Regular cardiac myocyte (primary cell): ENCODE data around the gene DPY30. TPM values are rescaled to one million over a fixed set of nuclear protein-coding genes. Genes with fewer than 3 reads are reported as not detected.

Experiments used
- total RNA-seq: library from RNA; depleted of rRNA; stranded (reverse); fragments of >200 nt; gene quantifications from 2 replicates; pipeline ENCODE4 v1.2.3, GENCODE V29; 2014

Gene DPY30
- 50.7 and 85.1 TPM in 2 replicates for total RNA-seq

GRCh38 chr2:32039447-32040219, at the start of gene DPY30:
Gene DPY30 (minus strand): TSS chr2:32039805. CDS start chr2:32039456, 349 bp downstream.

DNA sequence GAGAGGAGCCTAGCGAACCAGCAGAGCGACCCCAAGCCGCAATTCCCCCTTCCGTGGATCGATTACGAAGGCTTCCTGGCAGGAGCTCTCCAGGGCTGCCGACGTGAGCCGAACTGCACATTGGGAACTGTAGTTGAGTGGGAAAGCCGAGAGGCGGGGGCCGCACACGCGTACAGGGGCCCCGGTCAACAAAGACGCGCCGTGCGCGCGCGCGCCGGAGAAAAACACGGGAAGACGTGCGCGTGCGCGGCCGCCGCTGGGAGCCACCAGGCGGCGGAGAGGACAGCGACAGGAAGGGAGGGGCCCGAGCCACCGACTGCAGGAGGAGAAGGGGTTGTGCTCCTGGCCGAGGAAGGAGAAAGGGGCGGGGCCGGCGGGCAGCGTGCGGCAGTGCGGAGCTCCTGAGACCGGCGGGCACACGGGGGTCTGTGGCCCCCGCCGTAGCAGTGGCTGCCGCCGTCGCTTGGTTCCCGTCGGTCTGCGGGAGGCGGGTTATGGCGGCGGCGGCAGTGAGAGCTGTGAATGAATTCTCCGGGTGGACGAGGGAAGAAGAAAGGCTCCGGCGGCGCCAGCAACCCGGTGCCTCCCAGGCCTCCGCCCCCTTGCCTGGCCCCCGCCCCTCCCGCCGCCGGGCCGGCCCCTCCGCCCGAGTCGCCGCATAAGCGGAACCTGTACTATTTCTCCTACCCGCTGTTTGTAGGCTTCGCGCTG, 23.9 kb upstream of the DPY30 start, which contains the start of gene SPAST:
Gene SPAST (plus strand): TSS at position 247 of the 711 bp plus-strand sequence. CDS start 276 bp downstream, at position 523.

DNA sequence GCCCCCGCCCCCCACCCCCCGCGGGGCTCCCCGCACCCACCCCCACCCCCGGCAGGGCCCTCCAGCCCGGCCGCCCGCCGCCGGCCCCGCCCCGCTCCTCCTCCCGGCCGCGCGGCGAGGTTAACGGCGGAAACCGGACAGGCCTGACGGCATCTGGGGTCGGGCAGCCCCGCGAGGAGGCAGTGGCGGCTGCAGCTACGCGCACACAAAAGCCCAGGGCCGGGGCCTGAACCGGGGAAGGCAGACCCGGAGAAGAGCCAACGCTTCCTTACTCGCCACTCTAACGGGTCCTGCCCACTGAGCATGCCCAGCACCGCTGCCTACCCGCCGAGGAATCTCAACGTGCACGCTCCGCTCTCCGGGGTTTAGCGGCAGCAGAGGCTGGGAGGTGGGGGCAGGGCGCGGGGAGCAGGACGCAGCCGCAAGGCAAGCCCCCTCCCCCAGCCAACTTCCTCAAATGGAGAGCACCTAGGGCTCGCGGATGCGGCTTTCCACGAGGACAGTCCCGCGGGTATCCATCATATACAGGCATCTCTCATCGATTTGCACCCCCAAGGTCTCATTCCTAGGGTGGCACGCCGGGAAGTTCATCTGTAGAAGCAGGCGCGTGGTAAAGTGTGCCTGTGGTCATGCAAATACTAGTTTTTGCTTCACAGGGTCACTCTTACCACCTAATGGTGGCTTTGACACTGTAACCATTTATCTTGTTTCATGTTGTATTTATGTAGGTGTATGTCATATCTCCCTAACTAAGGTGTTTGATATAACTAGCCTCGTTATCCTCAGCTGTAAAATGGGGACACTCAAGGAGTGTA, 28.7 kb downstream of the DPY30 start, which contains the start of gene MEMO1:
Gene MEMO1 (minus strand): TSS at position 339 of the 815 bp plus-strand sequence. CDS start 761 bp downstream, outside the sequence.

Other genes with a start within 250 kb of the DPY30 start
- gene MEMO1, start 28.8 kb downstream of the DPY30 start, total RNA-seq, result 31.6 and 48.1 TPM in 2 replicates
- gene SPAST, start 23.8 kb upstream of the DPY30 start, total RNA-seq, result 19.4 and 26.2 TPM in 2 replicates
- 29.7 and 43.1 TPM in 2 replicates for gene SLC30A6, start 126.1 kb upstream of the DPY30 start, total RNA-seq
- gene NLRC4, start 225.1 kb upstream of the DPY30 start, total RNA-seq, result not detected in 2 replicates
- gene YIPF4, start 238.1 kb upstream of the DPY30 start, total RNA-seq, result 20.6 and 36.4 TPM in 2 replicates